ENCODE results near the gene SMAD6. TPM values are rescaled to one million over a fixed set of nuclear protein-coding genes. Genes with fewer than 3 reads are reported as not detected.

Gene SMAD6
- total RNA-seq, 2 donors from 2014 or later, result 190 to 213 TPM

GRCh38 chr15:66825139-66825538, 123.1 kb downstream of the SMAD6 start:
- H3K36me3 Mint-ChIP-seq (ENCODE audit: low read depth), result no peaks in the 10 kb centered on the region
- no peaks in the 10 kb centered on the region for H3K27me3 ChIP-seq (ENCODE audit: control insufficient read depth, insufficient read depth, low read length, poor library complexity, severe bottlenecking)
- peaks cover 22% of the 10 kb centered on the region for H3K4me1 Mint-ChIP-seq
- 85 to 91% methylated on average over 3 of the region's 3 CpGs for WGBS, 2 experiments (ENCODE audit: insufficient coverage in 1 of 2, insufficient read length in 1 of 2)
- H3K27ac Mint-ChIP-seq, result no peak overlapping the region
- H3K4me1 ChIP-seq (ENCODE audit: control insufficient read depth, insufficient read depth, low read length), result peaks cover 3% of the 10 kb centered on the region
- H3K4me3 Mint-ChIP-seq, result no peak overlapping the region
- no peak overlapping the region for H3K27ac ChIP-seq (ENCODE audit: low read depth, low read length)
- no peaks in the 10 kb centered on the region for H3K9me3 Mint-ChIP-seq
- peaks cover 2% of the 10 kb centered on the region for H3K27me3 Mint-ChIP-seq (ENCODE audit: insufficient read depth)
- no peaks in the 10 kb centered on the region for H3K36me3 ChIP-seq (ENCODE audit: control insufficient read depth, insufficient read depth, low read length)
- H3K9ac ChIP-seq (ENCODE audit: extremely low read depth, low read length, poor library complexity, severe bottlenecking), result no peak overlapping the region
- H3K9me3 ChIP-seq (ENCODE audit: control insufficient read depth, low read length), result no peaks in the 10 kb centered on the region
- DNase-seq, result no peak
- no peak for TF ChIP-seq CTCF (conservative IDR thresholded peaks at IDR 0.05)
- H3K4me3 ChIP-seq (ENCODE audit: low read length), result no peak overlapping the region

- 86 to 93% methylated on average over 3 to 7 of the region's 7 CpGs for WGBS, 2 experiments (ENCODE audit: insufficient coverage in 1 of 2, insufficient read length in 1 of 2)
- no peaks in the 10 kb centered on the region for H3K36me3 Mint-ChIP-seq (ENCODE audit: low read depth)
- no peak for TF ChIP-seq CTCF (conservative IDR thresholded peaks at IDR 0.05)
- peaks cover 3% of the 10 kb centered on the region for H3K4me1 ChIP-seq (ENCODE audit: control insufficient read depth, insufficient read depth, low read length)
- no peaks in the 10 kb centered on the region for H3K9me3 Mint-ChIP-seq
- no peaks in the 10 kb centered on the region for H3K27me3 ChIP-seq (ENCODE audit: control insufficient read depth, insufficient read depth, low read length, poor library complexity, severe bottlenecking)
- no peak for DNase-seq
- no peaks in the 10 kb centered on the region for H3K36me3 ChIP-seq (ENCODE audit: control insufficient read depth, insufficient read depth, low read length)
- H3K4me3 ChIP-seq (ENCODE audit: low read length), result no peak overlapping the region
- no peak overlapping the region for H3K4me3 Mint-ChIP-seq
- H3K9ac ChIP-seq (ENCODE audit: extremely low read depth, low read length, poor library complexity, severe bottlenecking), result no peak overlapping the region
- H3K27me3 Mint-ChIP-seq (ENCODE audit: insufficient read depth), result peaks cover 2% of the 10 kb centered on the region
- H3K4me1 Mint-ChIP-seq, result peaks cover 24% of the 10 kb centered on the region
- H3K27ac Mint-ChIP-seq, result no peak overlapping the region
- H3K9me3 ChIP-seq (ENCODE audit: control insufficient read depth, low read length), result no peaks in the 10 kb centered on the region
- H3K27ac ChIP-seq (ENCODE audit: low read depth, low read length), result no peak overlapping the region
Observed at GRCh38 chr15:66825731-66826130, 123.7 kb downstream of the SMAD6 start.

- Histone ChIP-seq H3K4me3 (ENCODE audit: low read length) (no peak overlapping the region), H3K27ac (ENCODE audit: low read depth, low read length) (no peak overlapping the region), H3K36me3 (ENCODE audit: control insufficient read depth, insufficient read depth, low read length) (no peaks in the 10 kb centered on the region), H3K4me1 (ENCODE audit: control insufficient read depth, insufficient read depth, low read length) (peaks cover 3% of the 10 kb centered on the region), H3K9me3 (ENCODE audit: control insufficient read depth, low read length) (no peaks in the 10 kb centered on the region), H3K9ac (ENCODE audit: extremely low read depth, low read length, poor library complexity, severe bottlenecking) (no peak overlapping the region), H3K27me3 (ENCODE audit: control insufficient read depth, insufficient read depth, low read length, poor library complexity, severe bottlenecking) (no peaks in the 10 kb centered on the region)
- WGBS, 2 experiments (ENCODE audit: insufficient coverage in 1 of 2, insufficient read length in 1 of 2), result 77 to 87% methylated on average over 3 of the region's 3 CpGs
- Mint-ChIP-seq H3K4me3 (no peak overlapping the region), H3K27ac (no peak overlapping the region), H3K9me3 (no peaks in the 10 kb centered on the region), H3K36me3 (ENCODE audit: low read depth) (no peaks in the 10 kb centered on the region), H3K27me3 (ENCODE audit: insufficient read depth) (peaks cover 2% of the 10 kb centered on the region), H3K4me1 (peaks cover 24% of the 10 kb centered on the region)
- no peak for TF ChIP-seq CTCF (conservative IDR thresholded peaks at IDR 0.05)
- DNase-seq, result peak; percentile 59
Observed at GRCh38 chr15:66826507-66826906, 124.5 kb downstream of the SMAD6 start.
